ENCODE measurements around the gene GET3.

Gene GET3

GRCh38 chr19:12782174-12782423 lies 44.8 kb downstream of the GET3 start:
- TF ChIP-seq TCF12 (IDR thresholded peaks at IDR 0.05; ENCODE audit: low read depth) (no peak), USF1 (IDR thresholded peaks at IDR 0.05) (no peak), YY1 (IDR thresholded peaks at IDR 0.05; ENCODE audit: low read depth) (no peak), EGR1 (IDR thresholded peaks at IDR 0.05) (no peak), TEAD4 (IDR thresholded peaks at IDR 0.05) (no peak), ZBTB7A (IDR thresholded peaks at IDR 0.05; ENCODE audit: low read depth) (no peak), RAD21 (IDR thresholded peaks at IDR 0.05; ENCODE audit: low read depth) (no peak), EP300 (IDR thresholded peaks at IDR 0.05; ENCODE audit: borderline replicate concordance) (no peak), NFIC (IDR thresholded peaks at IDR 0.05) (no peak), CEBPB (IDR thresholded peaks at IDR 0.05) (no peak), TAF1 (IDR thresholded peaks at IDR 0.05; ENCODE audit: low read depth) (no peak), FOXM1 (IDR thresholded peaks at IDR 0.05; ENCODE audit: borderline replicate concordance, low read depth) (no peak), CREB1 (IDR thresholded peaks at IDR 0.05; ENCODE audit: low read depth) (no peak), MAX (IDR thresholded peaks at IDR 0.05) (no peak; the same call in 1 of the 2 replicates), REST (IDR thresholded peaks at IDR 0.05; ENCODE audit: low read depth) (no peak)

- TF ChIP-seq FOXM1 (IDR thresholded peaks at IDR 0.05; ENCODE audit: borderline replicate concordance, low read depth) (no peak), TCF12 (IDR thresholded peaks at IDR 0.05; ENCODE audit: low read depth) (peak; percentile 66), RAD21 (IDR thresholded peaks at IDR 0.05; ENCODE audit: low read depth) (no peak; the same call in 1 of the 2 replicates), YY1 (IDR thresholded peaks at IDR 0.05; ENCODE audit: low read depth) (peak; percentile 14; the same call in 1 of the 2 replicates), EGR1 (IDR thresholded peaks at IDR 0.05) (peak; percentile 100), NFIC (IDR thresholded peaks at IDR 0.05) (peak; percentile 7; the same call in 1 of the 2 replicates), CREB1 (IDR thresholded peaks at IDR 0.05; ENCODE audit: low read depth) (peak; percentile 54; the same call in 1 of the 2 replicates), EP300 (IDR thresholded peaks at IDR 0.05; ENCODE audit: borderline replicate concordance) (peak; percentile 64; the same call in 1 of the 2 replicates), MAX (IDR thresholded peaks at IDR 0.05) (peak; percentile 76), TEAD4 (IDR thresholded peaks at IDR 0.05) (0 out of 2 replicates have a peak, but pooled peaks have one; percentile 56), REST (IDR thresholded peaks at IDR 0.05; ENCODE audit: low read depth) (no peak), ZBTB7A (IDR thresholded peaks at IDR 0.05; ENCODE audit: low read depth) (peak; percentile 99), USF1 (IDR thresholded peaks at IDR 0.05) (0 out of 2 replicates have a peak, but pooled peaks have one; percentile 30)
Observed at GRCh38 chr19:12782424-12783290, 45.4 kb downstream of the GET3 start.

GRCh38 chr19:12783291-12783848 lies 46.1 kb downstream of the GET3 start:
- TF ChIP-seq YY1 (IDR thresholded peaks at IDR 0.05; ENCODE audit: low read depth) (no peak), CEBPB (IDR thresholded peaks at IDR 0.05) (no peak), FOXM1 (IDR thresholded peaks at IDR 0.05; ENCODE audit: borderline replicate concordance, low read depth) (no peak), CREB1 (IDR thresholded peaks at IDR 0.05; ENCODE audit: low read depth) (no peak), REST (IDR thresholded peaks at IDR 0.05; ENCODE audit: low read depth) (no peak), EGR1 (IDR thresholded peaks at IDR 0.05) (no peak), ZBTB7A (IDR thresholded peaks at IDR 0.05; ENCODE audit: low read depth) (no peak), USF1 (IDR thresholded peaks at IDR 0.05) (no peak), NFIC (IDR thresholded peaks at IDR 0.05) (no peak), TEAD4 (IDR thresholded peaks at IDR 0.05) (no peak), EP300 (IDR thresholded peaks at IDR 0.05; ENCODE audit: borderline replicate concordance) (no peak)
